ENCODE results near the gene CBY3. TPM values are rescaled to one million over a fixed set of nuclear protein-coding genes. Genes with fewer than 3 reads are reported as not detected.

Gene CBY3
- 0.66 and 1.0 TPM in 2 replicates for total RNA-seq

- DNase-seq (ENCODE audit: low spot score): no peak
- intact Hi-C loops (cut with micrococcal nuclease): no loop called here
- Mint-ChIP-seq H3K4me3 (peak within 1 kb of the TSS; percentile 63), H3K36me3 (ENCODE audit: low read depth) (peaks cover 15% of the 10 kb centered on the region), H3K27ac (no peak within 1 kb of the TSS), H3K4me1 (ENCODE audit: low read depth) (peaks cover 21% of the 10 kb centered on the region), H3K27me3 (ENCODE audit: insufficient read depth) (no peaks in the 10 kb centered on the region), H3K9me3 (peaks cover 4% of the 10 kb centered on the region)
Measured at GRCh38 chr5:179680780-179681401, at the start of gene CBY3. Gene CBY3 (minus strand): TSS chr5:179681034. CDS start chr5:179680918, 116 bp downstream.

- Mint-ChIP-seq H3K36me3 (ENCODE audit: low read depth) (peaks cover 43% of the 10 kb centered on the region), H3K4me1 (ENCODE audit: low read depth) (peaks cover 20% of the 10 kb centered on the region), H3K27ac (no peak overlapping the region), H3K4me3 (no peak overlapping the region), H3K27me3 (ENCODE audit: insufficient read depth) (no peaks in the 10 kb centered on the region), H3K9me3 (no peaks in the 10 kb centered on the region)
- intact Hi-C loops (cut with micrococcal nuclease): loop anchor here (2.0 to 10.0 kb wide), 2 partner anchors 14 to 1106 kb away; partner anchors contain the start of gene CLK4
- DNase-seq (ENCODE audit: low spot score): no peak
Measured at GRCh38 chr5:179730356-179730755, 49.5 kb upstream of the CBY3 start.

- H3K4me1 Mint-ChIP-seq (ENCODE audit: low read depth): peaks cover 18% of the 10 kb centered on the region
- H3K9me3 Mint-ChIP-seq: no peaks in the 10 kb centered on the region
- peaks cover 43% of the 10 kb centered on the region for H3K36me3 Mint-ChIP-seq (ENCODE audit: low read depth)
- intact Hi-C loops (cut with micrococcal nuclease): loop anchor here (2.0 to 10.0 kb wide), 2 partner anchors 13 to 1105 kb away; partner anchors contain the start of gene CLK4
- H3K4me3 Mint-ChIP-seq: no peak overlapping the region
- H3K27me3 Mint-ChIP-seq (ENCODE audit: insufficient read depth): no peaks in the 10 kb centered on the region
- H3K27ac Mint-ChIP-seq: no peak overlapping the region
- DNase-seq (ENCODE audit: low spot score): no peak
Measured at GRCh38 chr5:179729727-179730126, 48.9 kb upstream of the CBY3 start.

- H3K36me3 Mint-ChIP-seq (ENCODE audit: low read depth): peaks cover 43% of the 10 kb centered on the region
- H3K27me3 Mint-ChIP-seq (ENCODE audit: insufficient read depth): no peaks in the 10 kb centered on the region
- H3K9me3 Mint-ChIP-seq: no peaks in the 10 kb centered on the region
- H3K4me3 Mint-ChIP-seq: no peak overlapping the region
- DNase-seq (ENCODE audit: low spot score): no peak
- no peak overlapping the region for H3K27ac Mint-ChIP-seq
- intact Hi-C loops (cut with micrococcal nuclease): no loop called here
- H3K4me1 Mint-ChIP-seq (ENCODE audit: low read depth): peaks cover 14% of the 10 kb centered on the region
Measured at GRCh38 chr5:179729303-179729702, 48.5 kb upstream of the CBY3 start.

GRCh38 chr5:179727106-179727505 is 46.3 kb upstream of the CBY3 start:
- Mint-ChIP-seq H3K4me3 (no peak overlapping the region), H3K27me3 (ENCODE audit: insufficient read depth) (no peaks in the 10 kb centered on the region), H3K36me3 (ENCODE audit: low read depth) (peaks cover 62% of the 10 kb centered on the region), H3K4me1 (ENCODE audit: low read depth) (peaks cover 12% of the 10 kb centered on the region), H3K9me3 (no peaks in the 10 kb centered on the region), H3K27ac (peak overlapping the region; percentile 6)
- no peak for DNase-seq (ENCODE audit: low spot score)
- intact Hi-C loops (cut with micrococcal nuclease): no loop called here

- no peak for DNase-seq (ENCODE audit: low spot score)
- no peaks in the 10 kb centered on the region for H3K27me3 Mint-ChIP-seq (ENCODE audit: insufficient read depth)
- H3K4me1 Mint-ChIP-seq (ENCODE audit: low read depth): peaks cover 5% of the 10 kb centered on the region
- intact Hi-C loops (cut with micrococcal nuclease): no loop called here
- H3K4me3 Mint-ChIP-seq: no peak overlapping the region
- H3K27ac Mint-ChIP-seq: peak overlapping the region; percentile 79
- no peaks in the 10 kb centered on the region for H3K9me3 Mint-ChIP-seq
- peaks cover 54% of the 10 kb centered on the region for H3K36me3 Mint-ChIP-seq (ENCODE audit: low read depth)
Measured at GRCh38 chr5:179724163-179724562, 43.3 kb upstream of the CBY3 start.

GRCh38 chr5:179720222-179720621 is 39.4 kb upstream of the CBY3 start:
- Mint-ChIP-seq H3K4me3 (no peak overlapping the region), H3K27me3 (ENCODE audit: insufficient read depth) (no peaks in the 10 kb centered on the region), H3K36me3 (ENCODE audit: low read depth) (peaks cover 59% of the 10 kb centered on the region), H3K9me3 (no peaks in the 10 kb centered on the region), H3K27ac (no peak overlapping the region), H3K4me1 (ENCODE audit: low read depth) (peaks cover 20% of the 10 kb centered on the region)
- intact Hi-C loops (cut with micrococcal nuclease): no loop called here
- no peak for DNase-seq (ENCODE audit: low spot score)

GRCh38 chr5:179716286-179716685 is 35.5 kb upstream of the CBY3 start:
- Mint-ChIP-seq H3K4me3 (no peak overlapping the region), H3K27me3 (ENCODE audit: insufficient read depth) (no peaks in the 10 kb centered on the region), H3K27ac (peak overlapping the region; percentile 85), H3K9me3 (no peaks in the 10 kb centered on the region), H3K36me3 (ENCODE audit: low read depth) (peaks cover 38% of the 10 kb centered on the region), H3K4me1 (ENCODE audit: low read depth) (peaks cover 15% of the 10 kb centered on the region)
- DNase-seq (ENCODE audit: low spot score): no peak
- intact Hi-C loops (cut with micrococcal nuclease): loop anchor here (2.0 kb wide), 1 partner anchor 15 kb away; no protein-coding TSS in a partner anchor

GRCh38 chr5:179700401-179700918 is 19.6 kb upstream of the CBY3 start:
- Mint-ChIP-seq H3K9me3 (no peaks in the 10 kb centered on the region), H3K27me3 (ENCODE audit: insufficient read depth) (no peaks in the 10 kb centered on the region), H3K27ac (peak overlapping the region; percentile 99), H3K36me3 (ENCODE audit: low read depth) (peaks cover 26% of the 10 kb centered on the region), H3K4me1 (ENCODE audit: low read depth) (peaks cover 39% of the 10 kb centered on the region), H3K4me3 (peak overlapping the region; percentile 100)
- no peak for DNase-seq (ENCODE audit: low spot score)
- intact Hi-C loops (cut with micrococcal nuclease): no loop called here

- Mint-ChIP-seq H3K27me3 (ENCODE audit: insufficient read depth) (no peaks in the 10 kb centered on the region), H3K4me3 (peak overlapping the region; percentile 100), H3K36me3 (ENCODE audit: low read depth) (peaks cover 22% of the 10 kb centered on the region), H3K4me1 (ENCODE audit: low read depth) (peaks cover 36% of the 10 kb centered on the region), H3K9me3 (no peaks in the 10 kb centered on the region), H3K27ac (peak overlapping the region; percentile 99)
- peak; percentile 27 for DNase-seq (ENCODE audit: low spot score)
- intact Hi-C loops (cut with micrococcal nuclease): loop anchor here (2.0 to 10.0 kb wide), 7 partner anchors 41 to 1075 kb away; partner anchors contain the start of genes CLK4, CNOT6, MAPK9 and MRNIP
Measured at GRCh38 chr5:179699616-179700237, 18.9 kb upstream of the CBY3 start.

GRCh38 chr5:179698935-179699615 is 18.2 kb upstream of the CBY3 start, which contains the start of gene CANX:
Gene CANX (plus strand): TSS chr5:179698967. CDS start chr5:179705682, 6,715 bp downstream.
- H3K36me3 Mint-ChIP-seq (ENCODE audit: low read depth): peaks cover 23% of the 10 kb centered on the region
- peaks cover 35% of the 10 kb centered on the region for H3K4me1 Mint-ChIP-seq (ENCODE audit: low read depth)
- H3K9me3 Mint-ChIP-seq: no peaks in the 10 kb centered on the region
- no peak for DNase-seq (ENCODE audit: low spot score)
- no peaks in the 10 kb centered on the region for H3K27me3 Mint-ChIP-seq (ENCODE audit: insufficient read depth)
- intact Hi-C loops (cut with micrococcal nuclease): loop anchor here (1.0 to 10.0 kb wide), 12 partner anchors 21 to 1074 kb away; partner anchors contain the start of genes CLK4, CNOT6, HNRNPH1 and MAML1
- H3K4me3 Mint-ChIP-seq: peak within 1 kb of the TSS; percentile 100
- peak within 1 kb of the TSS; percentile 100 for H3K27ac Mint-ChIP-seq

GRCh38 chr5:179697993-179698934 is 17.4 kb upstream of the CBY3 start:
- Mint-ChIP-seq H3K36me3 (ENCODE audit: low read depth) (peaks cover 16% of the 10 kb centered on the region), H3K4me1 (ENCODE audit: low read depth) (peaks cover 27% of the 10 kb centered on the region), H3K27ac (peak overlapping the region; percentile 100), H3K9me3 (no peaks in the 10 kb centered on the region), H3K4me3 (peak overlapping the region; percentile 100), H3K27me3 (ENCODE audit: insufficient read depth) (no peaks in the 10 kb centered on the region)
- intact Hi-C loops (cut with micrococcal nuclease): loop anchor here (1.0 to 10.0 kb wide), 12 partner anchors 20 to 1073 kb away; partner anchors contain the start of genes CLK4, CNOT6, HNRNPH1 and MAML1
- DNase-seq (ENCODE audit: low spot score): peak; percentile 99

Data from activated T-helper 1 cell treated with anti-CD3 and anti-CD28 coated beads, Interleukin-12 subunit alpha, Interleukin-12 subunit beta, Interleukin-2, Interleukin-4 antibody, amounts not matched to agents 30 ng/mL and 10 ng/mL and 1 ng/mL, durations not matched to agents 14 hours and 24 hours and 36 hours (primary cell).